DOHH2 (cell line): ENCODE data around the gene PDE8A.

Source experiments
- H3F3A ChIP-seq: fragments of 200-600 bp; sonication (generic), shearing (Covaris generic); 2 replicates; pipeline ENCODE4 v1.6.0; 2016; ENCODE audit warnings: antibody characterized with exemption, mild to moderate bottlenecking; ENCODE audit not compliant: control insufficient read depth, insufficient read depth
- H3K27ac ChIP-seq: fragments of 200-600 bp; sonication (generic); 2 replicates; pipeline ENCODE4 v1.5.1; 2014; ENCODE audit warnings: low read depth, mild to moderate bottlenecking, low read length, moderate library complexity
- H3K27me3 ChIP-seq: fragments of 200-600 bp; sonication (generic); 2 replicates; pipeline ENCODE4 v1.6.1; 2014; ENCODE audit warnings: mild to moderate bottlenecking, low read length, mixed read lengths; ENCODE audit not compliant: control insufficient read depth
- H3K36me3 ChIP-seq: fragments of 200-600 bp; sonication (generic); 2 replicates; pipeline ENCODE4 v1.6.1; 2014; ENCODE audit warnings: mild to moderate bottlenecking, low read length, moderate library complexity, mixed read lengths; ENCODE audit not compliant: control insufficient read depth
- H3K4me1 ChIP-seq: fragments of 200-600 bp; sonication (generic); 2 replicates; pipeline ENCODE4 v1.6.1; 2014; ENCODE audit warnings: mild to moderate bottlenecking, low read length, mixed read lengths; ENCODE audit not compliant: control insufficient read depth
- H3K4me2 ChIP-seq: fragments of 200-600 bp; sonication (generic); 2 replicates; pipeline ENCODE4 v1.6.0; 2014; ENCODE audit warnings: mild to moderate bottlenecking, low read length, moderate library complexity
- H3K4me3 ChIP-seq: fragments of 200-600 bp; sonication (generic); 2 replicates; pipeline ENCODE4 v1.5.1; 2014; ENCODE audit warnings: mild to moderate bottlenecking, low read length, mixed read lengths
- H3K79me2 ChIP-seq: fragments of 200-600 bp; sonication (generic); 2 replicates; pipeline ENCODE4 v1.6.1; 2014; ENCODE audit warnings: mild to moderate bottlenecking, low read length, mixed read lengths; ENCODE audit not compliant: control insufficient read depth
- H3K9me2 ChIP-seq: fragments of 200-600 bp; sonication (generic); replicated peaks from 2 replicates; pipeline ENCODE4 v1.6.1; 2014; ENCODE audit warnings: mild to moderate bottlenecking, low read length, mixed read lengths; ENCODE audit not compliant: control insufficient read depth
- H3K9me3 ChIP-seq: fragments of 200-600 bp; sonication (generic); 2 replicates; pipeline ENCODE4 v1.6.1; 2014; ENCODE audit warnings: antibody characterized with exemption, low read length, mixed read lengths; ENCODE audit not compliant: control insufficient read depth, insufficient read depth
- H4K20me1 ChIP-seq: fragments of 200-600 bp; sonication (generic); 2 replicates; pipeline ENCODE4 v1.6.0; 2014; ENCODE audit warnings: low read depth, mild to moderate bottlenecking, antibody characterized with exemption, low read length, moderate library complexity; ENCODE audit not compliant: control insufficient read depth, insufficient read depth
- CTCF ChIP-seq: fragments of 200-600 bp; sonication (generic); IDR thresholded peaks from one replicate; pipeline ENCODE4 v1.5.1; 2014; ENCODE audit warnings: antibody characterized with exemption, mild to moderate bottlenecking, low read depth, low read length; ENCODE audit not compliant: poor library complexity, severe bottlenecking
- EZH2phosphoT487 ChIP-seq: fragments of 200-600 bp; sonication (generic); IDR thresholded peaks from 2 replicates; pipeline ENCODE4 v1.6.1; 2017; ENCODE audit warnings: borderline replicate concordance, mild to moderate bottlenecking, antibody characterized with exemption, low read length, moderate library complexity, mixed read lengths

Gene PDE8A

GRCh38 chr15:85100186-85100937 lies 118.7 kb downstream of the PDE8A start:
- Histone ChIP-seq H3K36me3 (no peaks in the 10 kb centered on the region), H4K20me1 (no peaks in the 10 kb centered on the region), H3K9me2 (no peaks in the 10 kb centered on the region), H3K9me3 (no peaks in the 10 kb centered on the region), H3F3A (no peaks in the 10 kb centered on the region), H3K4me2 (no peak overlapping the region), H3K4me3 (no peak overlapping the region), H3K27ac (no peak overlapping the region), H3K4me1 (no peaks in the 10 kb centered on the region; the same call in 1 of the 2 replicates), H3K27me3 (no peaks in the 10 kb centered on the region), H3K79me2 (no peaks in the 10 kb centered on the region)
- TF ChIP-seq CTCF, result no peak
- no peak for TF ChIP-seq EZH2phosphoT487

GRCh38 chr15:85104584-85104983 lies 122.9 kb downstream of the PDE8A start:
- no peaks in the 10 kb centered on the region for H3K79me2 ChIP-seq
- no peak overlapping the region for H3K4me2 ChIP-seq
- H3K27ac ChIP-seq, result no peak overlapping the region
- no peaks in the 10 kb centered on the region for H3K9me3 ChIP-seq
- no peak overlapping the region for H3K4me3 ChIP-seq
- no peaks in the 10 kb centered on the region for H3F3A ChIP-seq
- H3K27me3 ChIP-seq, result no peaks in the 10 kb centered on the region
- TF ChIP-seq CTCF, result no peak
- TF ChIP-seq EZH2phosphoT487, result no peak
- no peaks in the 10 kb centered on the region for H3K9me2 ChIP-seq
- no peaks in the 10 kb centered on the region for H4K20me1 ChIP-seq
- H3K36me3 ChIP-seq, result no peaks in the 10 kb centered on the region
- no peaks in the 10 kb centered on the region; the same call in 1 of the 2 replicates for H3K4me1 ChIP-seq

- Histone ChIP-seq H3K9me3 (no peaks in the 10 kb centered on the region), H3K27ac (no peak overlapping the region), H3K4me2 (no peak overlapping the region), H3K36me3 (no peaks in the 10 kb centered on the region), H3K4me1 (no peaks in the 10 kb centered on the region), H3K79me2 (no peaks in the 10 kb centered on the region), H3K4me3 (no peak overlapping the region), H3F3A (no peaks in the 10 kb centered on the region), H3K27me3 (no peaks in the 10 kb centered on the region), H4K20me1 (no peaks in the 10 kb centered on the region), H3K9me2 (no peaks in the 10 kb centered on the region)
- TF ChIP-seq EZH2phosphoT487 (no peak), CTCF (no peak)
Measured at GRCh38 chr15:85108136-85108535, 126.5 kb downstream of the PDE8A start.
